22Rv1 (cell line): Measurements from ENCODE around the gene TMTC2.

Source experiments
- H3K27ac ChIP-seq: fragments of 450-650 bp; 2 replicates; pipeline ENCODE4 v1.5.1; 2017
- CTCF ChIP-seq: fragments of 450-650 bp; IDR thresholded peaks from 2 replicates; pipeline ENCODE4 v1.5.1; 2017; ENCODE audit warnings: mild to moderate bottlenecking
- ZFX ChIP-seq: fragments of 450-650 bp; IDR thresholded peaks from 2 replicates; pipeline ENCODE4 v1.6.1; 2017; ENCODE audit warnings: antibody characterized with exemption, borderline replicate concordance

The TMTC2 gene

GRCh38 chr12:83157604-83158003, 470.9 kb downstream of the TMTC2 start:
- no peak overlapping the region for H3K27ac ChIP-seq
- no peak for TF ChIP-seq CTCF
- no peak for TF ChIP-seq ZFX

- TF ChIP-seq ZFX (no peak), CTCF (no peak)
- H3K27ac ChIP-seq = no peak overlapping the region
These were observed 472.0 kb downstream of the TMTC2 start for GRCh38 chr12:83158613-83159207.

GRCh38 chr12:83161456-83161855, 474.8 kb downstream of the TMTC2 start:
- TF ChIP-seq ZFX (no peak), CTCF (no peak)
- no peak overlapping the region for H3K27ac ChIP-seq

- H3K27ac ChIP-seq = no peak overlapping the region
- TF ChIP-seq CTCF (no peak), ZFX (no peak)
These were observed 482.0 kb downstream of the TMTC2 start for GRCh38 chr12:83168751-83169150.

DNA sequence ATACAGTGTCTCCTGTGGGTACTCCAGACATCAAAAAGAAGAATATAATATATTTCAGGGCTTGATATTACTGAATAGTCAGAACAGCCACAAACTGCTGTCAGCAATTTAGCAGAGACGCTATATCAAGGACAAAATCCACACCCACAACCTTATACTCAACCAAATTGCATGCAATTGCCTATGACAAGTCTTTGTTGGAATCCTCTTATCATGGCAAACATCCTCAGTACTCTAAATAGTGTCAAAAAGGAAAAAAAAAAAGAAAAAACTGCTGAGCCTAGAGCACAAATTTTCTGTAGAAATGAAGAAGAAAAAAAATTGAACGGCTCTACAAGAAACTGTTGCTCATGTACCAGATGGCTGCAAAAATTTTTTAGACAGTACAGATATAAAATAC, 485.7 kb downstream of the TMTC2 start:
- no peak overlapping the region for H3K27ac ChIP-seq

DNA sequence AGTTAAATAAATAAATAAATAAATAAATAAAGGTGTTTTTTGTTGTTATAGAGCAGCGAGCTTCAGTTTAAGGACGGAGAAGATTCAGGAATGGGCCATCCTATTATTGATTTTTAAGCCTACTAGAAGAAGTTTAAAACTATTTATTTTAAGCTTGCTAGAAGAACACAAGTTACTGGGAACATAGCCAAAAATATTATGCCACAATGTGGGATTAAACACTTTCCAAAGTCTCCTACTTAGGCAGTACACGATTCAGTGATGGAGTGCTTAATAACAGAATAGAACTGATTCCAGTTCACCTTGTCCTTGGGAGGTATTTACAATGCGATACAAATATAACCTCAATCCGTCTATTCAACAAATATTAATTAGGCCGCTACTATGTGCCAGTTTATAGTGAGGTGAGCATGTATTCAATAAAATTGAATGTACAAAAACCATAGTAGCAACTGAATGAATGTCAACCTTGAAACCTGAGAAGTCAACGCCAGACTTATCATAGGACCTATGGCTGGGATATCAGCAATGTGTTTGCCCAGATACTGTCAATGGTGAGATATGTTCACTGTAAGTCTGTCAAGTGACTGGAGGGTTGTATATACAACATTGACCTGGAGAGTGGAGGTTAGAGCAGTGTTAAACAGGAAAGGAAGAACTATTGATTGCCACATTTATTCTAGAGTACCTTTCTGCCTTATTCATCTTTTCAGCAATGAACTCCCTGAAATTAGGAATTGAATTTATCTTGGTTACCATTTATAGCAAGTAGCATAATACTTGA, 486.4 kb downstream of the TMTC2 start:
- no peak for TF ChIP-seq ZFX
- TF ChIP-seq CTCF = no peak
- H3K27ac ChIP-seq = no peak overlapping the region

More for the DNA sequence above, 485.7 kb downstream of the TMTC2 start:
- TF ChIP-seq ZFX (no peak), CTCF (no peak)

DNA sequence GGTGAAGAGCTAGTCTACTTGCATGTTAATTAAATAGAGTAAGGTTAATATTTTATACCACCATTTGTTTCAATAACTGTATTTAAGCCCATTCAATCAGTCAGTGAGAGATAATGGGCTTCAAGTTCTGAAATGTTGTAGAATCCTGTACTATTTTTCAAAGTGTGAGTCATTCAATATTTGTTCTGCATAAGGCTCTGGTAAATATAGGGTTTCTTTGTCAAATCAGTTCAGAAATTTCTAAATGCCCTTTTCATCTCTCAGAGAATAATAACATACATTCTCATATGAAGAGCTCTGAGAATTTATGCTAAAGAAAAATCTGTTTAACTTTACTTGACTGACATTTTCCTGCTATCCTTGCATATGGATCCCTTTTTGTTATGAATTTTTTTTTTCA, 493.3 kb downstream of the TMTC2 start:
- no peak overlapping the region for H3K27ac ChIP-seq
- no peak for TF ChIP-seq CTCF
- no peak for TF ChIP-seq ZFX
